ENCODE measurements around the gene TNFSF8. TPM values are rescaled to one million over a fixed set of nuclear protein-coding genes. Genes with fewer than 3 reads are reported as not detected.

Gene TNFSF8
- total RNA-seq, 1 experiment from 2014 or later = not detected

- in situ Hi-C loops (cut with HindIII; ENCODE audit: low sequenced_read_pairs) = no loop called here
- no peak for DNase-seq (ENCODE audit: low spot score)
Measured at GRCh38 chr9:114938687-114939575, 8.5 kb upstream of the TNFSF8 start.

- in situ Hi-C loops (cut with HindIII; ENCODE audit: low sequenced_read_pairs) = no loop called here
- no peak for DNase-seq (ENCODE audit: low spot score)
Measured at GRCh38 chr9:114937516-114937915, 7.1 kb upstream of the TNFSF8 start.

- DNase-seq (ENCODE audit: low spot score) = no peak
- in situ Hi-C loops (cut with HindIII; ENCODE audit: low sequenced_read_pairs) = no loop called here
Measured at GRCh38 chr9:114936581-114936980, 6.2 kb upstream of the TNFSF8 start.

- no peak for DNase-seq (ENCODE audit: low spot score)
- in situ Hi-C loops (cut with HindIII; ENCODE audit: low sequenced_read_pairs) = no loop called here
Measured at GRCh38 chr9:114935119-114935518, 4.7 kb upstream of the TNFSF8 start.

GRCh38 chr9:114932502-114932901 lies 2.1 kb upstream of the TNFSF8 start:
- no peak for DNase-seq (ENCODE audit: low spot score)
- in situ Hi-C loops (cut with HindIII; ENCODE audit: low sequenced_read_pairs) = no loop called here

- DNase-seq (ENCODE audit: low spot score) = no peak
- in situ Hi-C loops (cut with HindIII; ENCODE audit: low sequenced_read_pairs) = no loop called here
Measured at GRCh38 chr9:114931407-114931806, 1.0 kb upstream of the TNFSF8 start.

GRCh38 chr9:114929201-114929600 lies 1.2 kb downstream of the TNFSF8 start:
- in situ Hi-C loops (cut with HindIII; ENCODE audit: low sequenced_read_pairs) = no loop called here

GRCh38 chr9:114928671-114929070 lies 1.7 kb downstream of the TNFSF8 start:
- in situ Hi-C loops (cut with HindIII; ENCODE audit: low sequenced_read_pairs) = no loop called here
- DNase-seq (ENCODE audit: low spot score) = no peak

More at GRCh38 chr9:114929201-114929600, 1.2 kb downstream of the TNFSF8 start:
- DNase-seq (ENCODE audit: low spot score) = no peak

GRCh38 chr9:114928136-114928535 lies 2.3 kb downstream of the TNFSF8 start:
- no peak for DNase-seq (ENCODE audit: low spot score)
- in situ Hi-C loops (cut with HindIII; ENCODE audit: low sequenced_read_pairs) = no loop called here

GRCh38 chr9:114925672-114926071 lies 4.7 kb downstream of the TNFSF8 start:
- in situ Hi-C loops (cut with HindIII; ENCODE audit: low sequenced_read_pairs) = no loop called here
- no peak for DNase-seq (ENCODE audit: low spot score)

GRCh38 chr9:114925039-114925438 lies 5.4 kb downstream of the TNFSF8 start:
- in situ Hi-C loops (cut with HindIII; ENCODE audit: low sequenced_read_pairs) = no loop called here
- no peak for DNase-seq (ENCODE audit: low spot score)

- no peak for DNase-seq (ENCODE audit: low spot score)
- in situ Hi-C loops (cut with HindIII; ENCODE audit: low sequenced_read_pairs) = no loop called here
Measured at GRCh38 chr9:114924327-114924726, 6.1 kb downstream of the TNFSF8 start.

- in situ Hi-C loops (cut with HindIII; ENCODE audit: low sequenced_read_pairs) = no loop called here
- no peak for DNase-seq (ENCODE audit: low spot score)
Measured at GRCh38 chr9:114923918-114924317, 6.5 kb downstream of the TNFSF8 start.

GRCh38 chr9:114921171-114921570 lies 9.2 kb downstream of the TNFSF8 start:
- in situ Hi-C loops (cut with HindIII; ENCODE audit: low sequenced_read_pairs) = no loop called here
- no peak for DNase-seq (ENCODE audit: low spot score)

- DNase-seq (ENCODE audit: low spot score) = no peak
- in situ Hi-C loops (cut with HindIII; ENCODE audit: low sequenced_read_pairs) = no loop called here
Measured at GRCh38 chr9:114919611-114920010, 10.8 kb downstream of the TNFSF8 start.

GRCh38 chr9:114916481-114916880 lies 13.9 kb downstream of the TNFSF8 start:
- in situ Hi-C loops (cut with HindIII; ENCODE audit: low sequenced_read_pairs) = no loop called here
- no peak for DNase-seq (ENCODE audit: low spot score)

- in situ Hi-C loops (cut with HindIII; ENCODE audit: low sequenced_read_pairs) = no loop called here
Measured at GRCh38 chr9:114914139-114914538, 16.3 kb downstream of the TNFSF8 start.

GRCh38 chr9:114913656-114914055 lies 16.7 kb downstream of the TNFSF8 start:
- in situ Hi-C loops (cut with HindIII; ENCODE audit: low sequenced_read_pairs) = no loop called here
- DNase-seq (ENCODE audit: low spot score) = no peak

More at GRCh38 chr9:114914139-114914538, 16.3 kb downstream of the TNFSF8 start:
- DNase-seq (ENCODE audit: low spot score) = no peak

- DNase-seq (ENCODE audit: low spot score) = no peak
- in situ Hi-C loops (cut with HindIII; ENCODE audit: low sequenced_read_pairs) = no loop called here
Measured at GRCh38 chr9:114913217-114913616, 17.2 kb downstream of the TNFSF8 start.

- in situ Hi-C loops (cut with HindIII; ENCODE audit: low sequenced_read_pairs) = no loop called here
- DNase-seq (ENCODE audit: low spot score) = peak; percentile 79
Measured at GRCh38 chr9:114911167-114911821, 19.1 kb downstream of the TNFSF8 start.

All from G401 (cell line).